Measurements from ENCODE around the gene GTF2A1.

The GTF2A1 gene

DNA sequence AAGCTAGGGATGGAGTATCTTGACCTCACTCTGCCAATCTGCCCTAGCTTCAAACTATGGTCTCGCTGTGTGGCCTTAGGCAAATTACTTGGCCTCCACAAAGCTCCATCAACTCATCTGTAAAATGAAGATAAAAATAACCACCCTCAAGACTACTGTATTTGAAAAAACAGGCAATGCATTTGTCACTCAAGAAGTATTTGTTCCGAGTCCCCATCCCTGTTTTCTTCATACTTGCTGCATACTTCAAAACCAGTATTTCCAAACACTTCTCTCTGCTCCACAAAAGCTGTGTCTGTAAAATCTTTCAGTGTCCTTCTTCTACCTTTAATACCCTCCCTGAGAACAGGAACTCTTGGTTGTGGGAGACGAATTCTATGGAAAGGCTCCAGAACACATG lies 47.9 kb downstream of the GTF2A1 start:
- no peak for DNase-seq

DNA sequence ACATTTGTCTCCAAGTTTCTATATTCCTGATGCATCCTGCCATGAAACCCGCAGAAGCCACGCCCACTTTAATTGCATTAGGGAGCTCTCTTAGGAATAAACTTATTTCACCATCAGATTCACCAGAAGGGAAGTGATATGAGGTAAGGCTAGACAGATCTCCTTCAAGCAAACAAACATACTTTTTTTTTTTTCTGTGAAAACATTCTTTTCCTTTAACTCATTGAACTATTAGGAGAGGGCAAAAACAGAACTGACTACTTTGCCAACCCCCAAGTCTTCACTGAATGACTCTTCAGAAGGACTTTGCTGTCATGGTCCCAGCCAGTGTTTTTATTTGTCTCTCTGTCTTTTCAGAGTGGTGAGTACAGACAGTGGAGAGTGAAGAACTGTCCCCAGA lies 48.4 kb downstream of the GTF2A1 start:
- DNase-seq: no peak

DNA sequence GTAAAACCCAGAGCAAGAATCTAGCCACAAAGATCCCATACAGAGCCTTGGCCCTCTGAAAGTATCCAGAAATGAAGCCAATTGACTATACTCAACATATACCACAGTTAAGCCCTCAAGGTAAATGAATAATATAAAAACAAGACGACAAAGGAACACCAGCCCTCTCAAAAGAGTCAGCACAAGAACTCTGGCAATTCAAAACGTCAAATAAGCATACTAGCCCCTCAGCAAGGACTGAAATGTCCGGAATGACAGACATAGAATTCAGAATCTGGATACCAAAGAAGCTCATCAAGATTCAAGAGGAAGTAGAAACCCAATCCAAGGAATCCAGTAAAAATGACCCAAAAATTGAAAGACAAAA lies 49.9 kb downstream of the GTF2A1 start:
- DNase-seq: no peak

DNA sequence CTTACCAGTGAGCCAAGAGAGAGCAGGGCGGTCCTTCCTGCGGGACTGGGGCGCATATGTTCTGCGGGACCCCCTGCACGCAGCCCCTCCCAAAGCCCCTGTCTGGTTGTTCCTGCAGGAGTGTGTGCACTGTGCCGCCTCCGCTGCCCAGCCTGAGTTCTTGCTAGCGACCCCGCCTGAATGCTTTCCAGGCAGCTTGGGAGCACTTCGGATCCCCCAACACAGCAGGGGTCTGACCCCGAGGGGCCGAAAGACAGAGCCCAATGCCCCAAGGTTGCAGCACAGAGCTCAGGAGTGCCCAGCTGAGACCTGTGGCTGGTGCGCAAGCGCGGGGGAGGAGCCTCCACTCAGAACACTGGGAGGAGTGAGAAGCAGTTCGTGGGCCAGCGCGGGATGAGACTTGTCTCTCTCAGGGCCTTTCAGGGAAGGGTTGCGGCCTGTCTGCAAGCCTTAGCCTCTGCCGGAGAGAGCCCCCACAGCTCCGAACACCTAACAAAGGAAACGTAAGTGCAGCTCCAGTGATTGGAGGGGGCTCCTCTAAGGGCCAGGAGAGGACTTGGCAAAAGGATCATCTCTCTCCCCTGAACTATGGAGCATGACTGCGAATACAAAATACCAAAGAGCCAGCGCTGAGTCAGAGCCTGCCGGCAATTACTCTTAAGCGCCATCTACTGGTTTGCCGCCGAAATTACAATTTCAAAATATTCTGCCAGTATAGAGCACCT lies 50.5 kb downstream of the GTF2A1 start:
- peak; percentile 85 for DNase-seq

DNA sequence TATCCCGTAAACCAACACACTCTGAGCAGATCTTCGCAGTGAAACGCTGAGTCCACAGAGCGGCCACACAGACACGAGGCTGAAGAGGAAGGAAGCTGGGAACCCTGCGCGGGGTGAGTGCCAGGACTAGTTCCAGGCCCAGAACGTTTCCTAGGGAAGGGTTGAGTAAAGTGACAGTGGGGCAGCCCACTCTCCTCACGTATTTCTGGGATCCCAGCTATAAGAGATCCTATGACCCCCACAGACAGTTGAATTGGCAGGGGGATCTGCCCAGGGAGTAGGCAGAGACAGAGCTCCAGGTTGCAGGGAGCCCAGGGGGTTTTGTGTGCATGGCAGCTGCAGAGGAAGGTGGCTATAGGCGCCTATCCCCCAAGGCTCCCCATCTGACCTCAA lies 51.1 kb downstream of the GTF2A1 start:
- DNase-seq: no peak

DNA sequence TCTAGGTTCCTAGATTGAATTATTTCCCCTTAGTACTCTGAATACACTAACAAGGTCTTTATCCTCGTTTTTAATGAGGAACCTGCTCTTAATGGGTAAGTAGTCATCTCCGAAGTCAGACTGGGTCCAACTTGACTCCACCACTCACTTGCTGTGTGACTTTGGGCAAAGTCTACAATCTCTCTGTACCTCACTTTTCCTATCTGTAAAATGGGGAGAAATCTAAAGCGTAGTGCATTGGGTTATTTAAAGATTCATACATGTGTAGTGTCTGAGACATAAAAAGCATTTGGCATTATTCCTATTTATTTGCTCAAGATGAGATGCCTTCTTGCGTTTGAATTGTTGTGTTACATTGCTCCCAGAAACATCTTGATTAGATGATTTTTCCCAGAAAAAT lies 51.5 kb downstream of the GTF2A1 start:
- DNase-seq: no peak

DNA sequence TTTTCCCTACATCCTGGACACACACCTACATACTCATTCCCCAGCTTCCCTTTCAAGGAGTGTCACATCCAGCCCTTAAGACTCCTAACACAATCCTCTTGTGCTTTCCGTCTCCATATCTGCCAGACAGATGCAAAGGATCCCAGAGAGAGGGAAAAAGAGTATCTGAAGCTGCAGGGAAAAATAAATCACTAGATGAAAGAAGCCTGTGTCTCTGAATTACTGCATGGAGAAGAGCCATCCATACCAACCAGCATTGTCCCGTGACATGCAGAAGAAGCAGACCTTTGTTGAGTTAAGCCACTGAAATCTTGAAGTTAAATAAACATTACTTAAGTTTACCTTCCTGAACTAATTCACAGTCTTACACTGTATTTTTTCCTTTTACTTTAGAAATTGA lies 54.6 kb downstream of the GTF2A1 start:
- DNase-seq: no peak

DNA sequence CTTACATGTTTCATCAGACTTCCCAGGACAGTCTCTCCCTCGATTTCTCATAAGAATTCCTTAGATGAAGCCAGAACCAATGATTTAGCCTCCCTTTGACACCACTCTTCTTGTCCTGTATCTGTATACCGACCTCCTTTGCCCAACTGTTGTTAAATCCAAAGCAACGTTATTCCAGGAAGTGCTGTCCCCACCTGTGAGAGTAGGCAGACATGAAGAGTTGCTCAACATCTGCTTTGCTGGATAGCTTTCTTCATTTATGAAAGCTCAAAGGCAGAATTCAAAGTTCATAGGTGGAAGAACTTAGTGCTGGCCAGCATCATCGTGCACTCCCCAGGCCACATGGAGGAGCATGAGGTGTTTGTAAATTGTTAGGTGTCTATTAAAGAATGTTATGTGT lies 55.6 kb downstream of the GTF2A1 start:
- no peak for DNase-seq

DNA sequence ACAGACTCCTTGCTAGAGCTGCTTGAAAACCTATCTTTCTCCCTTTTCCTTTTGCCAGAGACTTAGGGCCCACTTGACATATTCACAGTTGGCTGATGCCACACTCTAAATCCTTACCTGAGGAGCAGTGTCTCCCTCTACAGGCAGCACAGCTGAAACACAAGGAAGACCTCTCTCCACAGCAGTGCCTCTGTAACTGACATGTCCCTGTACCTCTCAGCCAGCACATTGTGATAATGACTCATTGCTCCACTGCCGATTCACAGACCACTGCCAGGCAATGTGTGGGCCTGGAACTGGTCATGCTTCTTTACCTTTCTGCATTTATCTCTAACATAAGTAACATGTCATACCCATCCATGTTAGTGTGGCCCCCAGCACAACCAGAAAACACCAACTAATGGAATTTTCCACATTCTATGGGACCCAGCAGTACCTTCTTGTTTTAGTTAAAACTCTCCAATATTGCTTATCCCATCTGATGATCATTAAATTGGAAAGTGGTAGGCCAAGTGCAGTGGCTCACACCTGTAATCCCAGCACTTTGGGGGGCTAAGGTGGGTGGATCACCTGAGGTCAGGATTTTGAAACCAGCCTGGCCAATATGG lies 56.5 kb downstream of the GTF2A1 start:
- DNase-seq: peak; percentile 99

DNA sequence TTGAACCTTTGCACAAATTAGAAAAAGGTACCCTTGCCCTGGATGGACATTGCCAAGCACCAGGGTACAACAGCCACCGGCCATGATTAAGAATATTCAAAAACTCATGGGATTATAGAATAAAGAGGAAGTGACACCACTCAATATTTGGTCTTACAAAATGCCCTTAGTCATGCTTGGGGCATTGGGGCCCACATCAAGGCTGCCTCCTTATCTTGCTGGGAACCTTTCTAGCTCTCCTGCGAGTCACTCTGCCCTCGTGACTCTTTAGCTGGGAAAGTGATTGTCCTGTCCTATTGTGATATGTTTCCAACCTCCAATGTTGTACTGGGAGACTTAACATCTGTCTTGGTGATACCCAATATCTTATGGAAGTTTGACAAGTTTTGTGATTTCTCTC lies 57.8 kb downstream of the GTF2A1 start:
- DNase-seq: no peak

DNA sequence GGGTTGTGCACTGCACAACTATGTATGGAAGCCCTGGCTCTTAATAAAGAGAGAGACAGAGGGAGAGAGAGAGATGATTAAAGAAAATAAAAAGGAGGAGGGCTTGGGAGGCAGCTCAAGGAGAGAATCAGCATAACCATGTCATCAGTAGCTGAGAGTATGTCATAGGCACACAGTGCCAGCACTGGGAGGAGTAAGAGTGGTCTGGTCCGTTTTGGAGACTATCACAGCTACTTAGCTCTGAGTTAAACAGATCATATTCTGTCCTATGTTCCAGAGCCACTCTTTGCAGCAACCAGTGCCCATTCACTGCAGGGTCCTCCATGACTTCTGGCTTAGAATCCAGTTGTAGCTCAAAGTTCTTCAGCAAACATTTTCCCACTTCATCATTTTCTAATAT lies 59.0 kb downstream of the GTF2A1 start:
- no peak for DNase-seq

DNA sequence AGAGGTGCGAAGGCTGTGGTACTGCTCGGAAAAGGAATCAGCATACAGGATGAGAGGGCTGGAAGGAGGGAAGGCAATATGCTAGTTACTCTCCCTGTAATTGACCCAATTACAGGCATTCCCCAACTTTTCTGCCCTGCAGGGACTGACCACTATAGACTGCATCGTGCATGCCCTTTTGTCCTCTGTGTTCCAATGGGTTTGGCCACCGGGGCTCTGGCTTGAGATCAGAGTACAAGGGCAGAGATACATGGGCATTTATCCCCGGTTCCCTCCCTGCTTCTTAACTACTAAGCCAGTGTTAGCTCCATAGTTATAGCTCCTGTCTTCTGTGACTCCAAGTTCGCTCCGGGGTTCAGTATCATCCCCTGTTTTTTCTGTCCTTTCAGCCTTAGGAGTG lies 59.7 kb downstream of the GTF2A1 start:
- DNase-seq: no peak

DNA sequence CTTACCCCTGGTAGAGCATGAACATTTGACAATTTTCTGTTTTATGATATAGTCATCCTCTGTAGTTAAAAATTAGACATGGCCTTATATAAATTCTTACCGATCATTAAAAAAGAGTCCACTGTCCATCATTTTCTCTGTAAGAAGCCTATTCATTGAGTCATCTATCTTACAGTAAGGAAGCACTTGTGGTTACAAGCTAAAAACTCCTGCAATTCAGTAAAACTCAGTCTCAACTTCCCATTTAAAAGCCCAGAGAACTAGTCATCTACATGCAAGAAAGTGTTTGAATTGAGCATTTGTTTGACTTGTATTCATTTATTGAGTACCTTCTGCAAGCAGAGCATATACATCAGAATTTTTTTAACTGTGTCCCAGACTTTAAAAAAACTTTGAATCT lies 63.3 kb downstream of the GTF2A1 start:
- DNase-seq: no peak

DNA sequence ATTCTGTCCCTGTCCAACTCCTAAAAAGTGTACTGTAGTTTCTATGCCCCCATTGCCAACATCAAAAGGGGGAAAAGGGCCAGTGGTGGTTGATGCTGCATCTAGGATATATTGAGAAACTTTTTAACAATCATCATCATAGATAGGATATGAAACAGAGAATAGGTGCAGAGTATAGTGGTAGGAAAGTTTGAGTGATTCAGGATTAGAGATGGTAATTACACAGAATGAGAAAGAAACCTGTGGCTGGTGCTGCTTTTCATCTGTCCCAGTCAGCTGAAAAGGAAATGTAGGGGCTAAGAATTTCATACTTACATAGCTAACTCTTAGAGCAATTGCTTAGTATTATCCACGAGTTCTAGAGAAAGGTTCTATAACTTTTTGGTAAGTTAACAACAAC lies 67.6 kb downstream of the GTF2A1 start:
- DNase-seq: no peak

DNA sequence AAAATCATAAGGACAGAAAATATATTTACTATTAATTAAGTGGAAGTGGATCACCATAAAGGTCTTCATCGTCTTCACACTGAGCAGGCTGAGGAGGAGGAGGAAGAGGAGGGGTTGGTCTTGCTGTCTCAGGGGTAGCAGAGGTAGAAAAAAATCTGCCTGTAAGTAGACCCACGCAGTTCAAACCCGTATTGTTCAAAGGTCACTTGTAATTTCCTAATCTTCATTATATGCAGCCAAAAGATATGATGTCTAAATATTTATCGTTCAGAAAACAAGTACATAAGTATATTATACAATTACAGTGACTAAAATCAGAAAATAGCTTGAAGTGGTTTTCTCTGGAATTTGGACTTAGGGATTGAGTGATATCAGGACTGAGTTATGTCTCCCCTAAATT lies 72.1 kb downstream of the GTF2A1 start:
- no peak for DNase-seq

DNA sequence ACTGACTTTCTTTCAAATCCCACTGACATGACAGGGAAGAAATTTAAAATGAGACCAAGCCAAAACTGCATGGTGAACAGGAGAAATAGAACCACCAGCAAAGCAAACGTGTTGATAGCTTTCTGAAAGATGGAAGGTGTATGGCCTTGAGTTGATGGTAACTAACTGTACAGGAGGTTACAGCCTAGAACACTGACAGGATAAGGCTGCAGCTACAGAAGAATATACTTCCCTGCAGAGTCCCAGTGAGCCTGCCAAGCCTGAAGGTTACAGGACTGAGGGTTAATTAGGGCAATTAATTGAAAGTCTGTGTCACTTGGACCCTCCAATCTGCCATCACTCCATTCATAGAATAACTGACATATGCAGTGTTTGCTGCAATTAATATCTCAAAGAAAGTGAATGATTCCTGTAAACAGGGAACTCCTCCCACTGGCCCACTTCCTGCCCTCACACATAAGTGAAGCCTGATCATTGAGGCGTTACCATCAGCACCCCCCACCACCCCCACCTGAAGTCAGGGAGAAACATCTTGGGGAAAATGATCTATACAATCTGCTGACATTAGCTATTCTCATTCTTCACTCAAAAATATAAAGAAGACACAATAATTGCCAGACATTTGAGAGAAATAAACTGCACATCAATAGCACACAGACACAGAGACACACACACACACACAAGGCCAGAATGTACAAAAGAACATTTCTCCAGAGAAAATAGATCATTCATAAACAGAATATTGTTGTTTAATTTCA lies 73.4 kb downstream of the GTF2A1 start:
- DNase-seq: no peak

DNA sequence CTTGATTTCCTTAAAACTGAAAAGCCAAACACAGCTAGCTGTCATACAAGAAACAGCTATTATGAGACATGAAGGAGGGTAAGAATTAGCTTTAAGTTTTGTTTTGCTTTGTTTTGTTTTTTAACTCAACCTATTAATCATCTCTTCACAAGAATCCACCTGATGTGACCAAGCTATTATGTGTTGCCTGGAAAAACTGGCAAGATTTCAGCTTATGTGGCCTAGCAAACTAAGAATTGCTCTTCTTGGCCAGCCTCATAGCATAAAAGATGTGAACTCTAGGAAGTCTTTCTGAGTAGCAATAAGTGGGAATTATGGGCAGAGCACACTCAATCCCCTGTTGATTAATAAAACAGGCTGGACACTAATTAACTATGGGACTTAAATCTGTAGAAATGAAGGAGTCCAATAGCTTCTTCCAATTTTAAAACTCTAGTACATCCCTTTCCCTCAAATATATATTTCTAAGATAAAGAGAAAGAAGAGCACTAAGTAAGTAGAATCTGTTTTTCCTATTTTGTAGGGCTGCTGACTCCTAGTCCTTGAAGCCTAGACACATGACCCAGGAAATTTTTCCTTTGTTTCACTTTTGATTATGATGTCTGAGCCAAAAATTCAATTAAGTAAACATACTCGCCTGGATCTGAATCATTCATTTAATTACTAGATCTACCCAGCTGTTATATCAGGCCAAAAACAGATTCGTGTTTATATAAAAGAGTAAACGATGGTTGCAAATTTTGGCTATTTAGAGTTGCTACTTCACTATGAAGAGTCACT lies 75.7 kb downstream of the GTF2A1 start:
- peak; percentile 93 for DNase-seq

DNA sequence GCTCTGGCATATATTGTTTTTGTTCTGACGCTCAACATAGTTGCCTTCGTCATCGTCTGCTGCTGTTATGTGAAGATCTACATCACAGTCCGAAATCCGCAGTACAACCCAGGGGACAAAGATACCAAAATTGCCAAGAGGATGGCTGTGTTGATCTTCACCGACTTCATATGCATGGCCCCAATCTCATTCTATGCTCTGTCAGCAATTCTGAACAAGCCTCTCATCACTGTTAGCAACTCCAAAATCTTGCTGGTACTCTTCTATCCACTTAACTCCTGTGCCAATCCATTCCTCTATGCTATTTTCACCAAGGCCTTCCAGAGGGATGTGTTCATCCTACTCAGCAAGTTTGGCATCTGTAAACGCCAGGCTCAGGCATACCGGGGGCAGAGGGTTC lies 77.0 kb downstream of the GTF2A1 start:
- no peak for DNase-seq

DNA sequence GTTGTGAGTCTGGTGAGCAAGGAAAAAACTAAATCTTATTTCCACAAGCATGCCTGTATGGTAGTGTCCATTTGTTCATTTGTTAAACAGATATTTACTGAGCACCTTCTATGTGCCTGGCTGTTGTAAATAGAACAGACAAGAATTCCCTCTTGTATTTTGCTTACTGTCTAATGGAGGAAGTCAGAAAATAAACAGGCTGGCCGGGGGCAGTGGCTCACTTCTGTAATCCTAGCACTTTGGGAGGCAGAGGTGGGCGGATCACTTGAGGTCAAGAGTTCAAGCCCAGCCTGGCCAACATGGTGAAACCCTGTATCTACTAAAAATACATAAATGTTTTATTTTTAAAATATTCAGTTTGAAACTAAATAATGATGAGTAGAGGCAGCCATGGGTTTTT lies 79.3 kb downstream of the GTF2A1 start:
- no peak for DNase-seq

DNA sequence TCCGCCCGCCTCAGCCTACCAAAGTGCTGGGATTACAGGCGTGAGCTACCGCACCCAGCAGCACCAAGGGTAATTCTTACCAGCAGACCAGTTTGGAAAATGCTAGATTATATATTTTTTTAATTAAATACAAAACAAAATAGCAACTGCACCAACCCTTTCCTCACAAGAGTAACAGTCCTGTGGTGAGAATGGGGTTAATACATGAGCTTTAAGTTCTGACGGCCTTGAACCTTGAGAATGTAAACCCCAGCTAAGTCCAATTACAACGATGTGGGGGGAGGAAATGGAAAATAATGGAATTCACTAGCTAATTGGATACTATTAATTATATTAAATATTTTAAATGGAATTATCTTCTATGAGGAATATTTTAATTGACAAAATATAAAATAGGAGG lies 82.3 kb downstream of the GTF2A1 start:
- DNase-seq: no peak

DNA sequence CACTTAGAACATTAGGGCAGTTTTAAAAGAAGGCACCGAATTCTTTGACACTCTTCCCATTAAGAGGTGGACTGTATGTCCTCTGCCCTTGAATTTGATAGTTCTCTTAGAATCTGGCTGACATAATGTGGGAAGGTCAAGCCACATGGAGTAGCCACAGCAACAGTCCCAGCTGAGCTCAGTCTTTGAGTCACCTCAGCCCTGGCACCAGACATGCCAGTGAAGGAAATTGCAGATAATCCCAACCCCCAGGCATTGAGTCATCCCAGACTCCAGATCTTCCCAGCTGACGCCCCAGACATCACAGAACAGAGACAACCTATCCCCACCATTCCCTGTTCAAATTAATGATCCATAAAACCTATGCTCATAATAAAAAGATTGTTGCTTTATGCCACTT lies 83.4 kb downstream of the GTF2A1 start:
- no peak for DNase-seq

DNA sequence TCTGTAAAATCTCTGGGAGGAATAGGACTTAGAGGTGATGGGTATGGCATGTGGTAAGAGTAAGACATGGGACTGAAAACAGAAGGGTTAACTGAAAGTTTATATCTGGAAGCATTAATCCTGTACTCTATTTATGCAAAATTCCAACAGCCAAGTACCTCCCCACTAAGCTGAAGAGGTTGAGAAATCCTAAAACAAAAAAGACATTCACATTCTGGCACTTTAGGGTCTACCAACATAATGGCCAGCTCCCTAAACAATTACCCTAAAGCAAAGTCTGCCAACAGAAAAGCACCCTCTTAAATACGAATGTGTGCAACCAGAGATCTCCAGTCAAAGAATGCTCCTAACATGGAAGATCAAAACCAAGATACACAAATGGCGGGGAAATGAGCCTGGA lies 87.4 kb downstream of the GTF2A1 start:
- DNase-seq: no peak

DNA sequence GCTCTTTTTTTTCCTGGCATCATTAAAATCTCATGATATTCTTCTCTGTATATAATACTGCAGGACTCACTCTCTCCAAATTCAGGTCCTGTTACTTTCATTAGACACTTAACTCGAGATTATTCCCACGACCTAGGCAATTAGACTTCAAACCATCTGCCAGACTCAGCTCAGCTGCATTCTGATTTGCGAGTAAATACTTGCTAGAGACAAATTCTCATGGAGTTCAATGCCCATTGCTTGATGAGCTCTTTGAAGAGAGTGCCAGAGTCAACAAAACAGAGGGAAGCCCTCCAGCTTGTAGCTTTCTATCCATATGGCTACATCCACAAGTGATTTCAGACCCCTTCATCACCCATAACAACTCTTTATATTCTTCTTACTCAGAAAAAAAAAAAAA lies 88.3 kb downstream of the GTF2A1 start:
- peak; percentile 96 for DNase-seq

DNA sequence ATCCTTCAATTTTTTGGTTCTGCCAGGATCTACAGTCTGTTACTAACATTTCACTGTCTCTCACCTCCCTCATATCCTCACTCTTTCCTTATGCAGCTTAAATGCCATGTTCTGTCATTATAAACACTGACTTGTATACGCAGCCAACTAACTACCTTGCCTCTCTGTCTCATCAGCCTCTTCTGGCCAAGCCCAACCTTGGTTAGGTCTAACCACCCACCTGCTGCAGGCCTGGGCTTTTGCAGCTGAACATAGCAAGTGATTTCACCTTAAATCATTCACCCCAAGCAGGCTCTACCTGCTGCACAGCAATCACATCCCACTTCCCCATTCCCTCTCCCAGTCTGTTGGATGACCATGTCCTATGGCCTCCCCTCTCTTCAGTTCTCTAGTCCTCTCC lies 91.5 kb downstream of the GTF2A1 start:
- no peak for DNase-seq

Measured in DMS79 (cell line).